NCI-H2107 (cell line): ENCODE measurements around the gene TNFRSF19.

Source experiments
- DNase-seq: peaks from one replicate; lab custom pipeline; 2025; lab: John Stamatoyannopoulos, UW

Gene TNFRSF19

GRCh38 chr13:23628765-23629565, 58.8 kb downstream of the TNFRSF19 start:
- DNase-seq = no peak

GRCh38 chr13:23629566-23630272, 59.5 kb downstream of the TNFRSF19 start:
- DNase-seq = no peak

GRCh38 chr13:23630349-23631093, 60.3 kb downstream of the TNFRSF19 start:
- DNase-seq = no peak

- DNase-seq = no peak
Measured at GRCh38 chr13:23631311-23632047, 61.3 kb downstream of the TNFRSF19 start.

- DNase-seq = no peak
Measured at GRCh38 chr13:23632048-23632582, 61.9 kb downstream of the TNFRSF19 start.

- DNase-seq = no peak
Measured at GRCh38 chr13:23632741-23633140, 62.5 kb downstream of the TNFRSF19 start.

GRCh38 chr13:23634897-23635296, 64.7 kb downstream of the TNFRSF19 start:
- DNase-seq = no peak

GRCh38 chr13:23636360-23636759, 66.1 kb downstream of the TNFRSF19 start:
- DNase-seq = no peak

GRCh38 chr13:23637829-23638228, 67.6 kb downstream of the TNFRSF19 start:
- DNase-seq = no peak

GRCh38 chr13:23639674-23640073, 69.5 kb downstream of the TNFRSF19 start:
- no peak for DNase-seq

- DNase-seq = no peak
Measured at GRCh38 chr13:23642110-23642509, 71.9 kb downstream of the TNFRSF19 start.

GRCh38 chr13:23643338-23644125, 73.3 kb downstream of the TNFRSF19 start:
- DNase-seq = no peak

- DNase-seq = no peak
Measured at GRCh38 chr13:23644126-23644419, 73.9 kb downstream of the TNFRSF19 start.

- no peak for DNase-seq
Measured at GRCh38 chr13:23644527-23645138, 74.4 kb downstream of the TNFRSF19 start.

- DNase-seq = no peak
Measured at GRCh38 chr13:23645851-23646250, 75.6 kb downstream of the TNFRSF19 start.

- no peak for DNase-seq
Measured at GRCh38 chr13:23651439-23651838, 81.2 kb downstream of the TNFRSF19 start.

- no peak for DNase-seq
Measured at GRCh38 chr13:23651887-23652286, 81.7 kb downstream of the TNFRSF19 start.

- DNase-seq = no peak
Measured at GRCh38 chr13:23652909-23653726, 82.9 kb downstream of the TNFRSF19 start.
